Cardiac fibroblast (primary cell): ENCODE results near the gene NAGPA.

Source experiments
- DNase-seq, 2 donors: peaks; one replicate each; pipeline versions ENCODE4 v3.0.0 to v3.0.0-alpha.2; 2010; ENCODE audit warnings: low read depth in 2 of 2
- H3K4me3 ChIP-seq, 2 donors: replicated peaks in 1 of 2; 1 replicate in 1 of 2; 2 replicates in 1 of 2; pipeline ENCODE4 v1.5.1; 2011; ENCODE audit warnings: low read depth in 2 of 2, low read length in 2 of 2, mild to moderate bottlenecking in 2 of 2, moderate library complexity in 1 of 2
- CTCF ChIP-seq: IDR thresholded peaks from one replicate; pipeline ENCODE4 v1.5.1; 2011; ENCODE audit warnings: low read depth, mild to moderate bottlenecking, low read length, inconsistent platforms

Gene NAGPA

GRCh38 chr16:5060073-5060641 lies 26.4 kb upstream of the NAGPA start:
- TF ChIP-seq CTCF = no peak
- H3K4me3 ChIP-seq = no peak overlapping the region
- no peak for DNase-seq

DNA sequence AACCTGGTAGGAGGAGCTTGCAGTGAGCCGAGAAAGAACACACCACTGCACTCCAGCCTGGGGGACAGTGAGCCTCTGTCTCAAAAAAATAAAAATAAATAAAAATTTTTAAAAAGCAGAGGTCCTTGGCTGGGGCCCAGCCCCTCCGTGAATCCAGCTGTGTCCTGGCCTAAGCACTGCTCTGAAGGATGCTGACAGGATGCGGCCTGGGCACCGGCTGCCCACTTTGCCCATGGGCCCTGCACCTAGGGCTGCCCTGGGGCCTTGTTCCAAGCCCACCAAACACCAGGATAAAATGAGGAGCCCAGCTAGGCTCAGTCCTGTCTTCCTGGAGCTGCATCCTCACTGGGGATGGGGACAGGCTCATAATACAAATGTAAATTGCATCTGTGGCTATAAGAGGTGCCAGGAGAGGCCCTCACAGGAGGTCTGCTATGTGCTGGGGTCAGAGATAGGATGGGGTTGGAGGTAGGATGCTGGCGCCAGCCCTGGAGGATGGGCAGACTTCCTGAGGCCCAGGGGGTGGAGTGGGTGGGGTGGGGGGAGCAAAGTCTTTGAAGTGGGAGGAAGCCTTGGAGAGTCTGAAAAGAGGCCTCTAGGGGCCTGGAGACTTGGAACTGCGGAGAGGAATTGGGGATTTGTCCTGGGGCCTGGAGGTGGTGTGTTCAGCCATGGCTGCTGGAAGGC lies 25.8 kb upstream of the NAGPA start:
- DNase-seq = no peak
- H3K4me3 ChIP-seq = no peak overlapping the region
- no peak for TF ChIP-seq CTCF

- no peak overlapping the region for H3K4me3 ChIP-seq
- DNase-seq = peak; percentile 23 to 30
- TF ChIP-seq CTCF = peak; percentile 47
Observed at GRCh38 chr16:5058476-5058875, 24.7 kb upstream of the NAGPA start.

DNA sequence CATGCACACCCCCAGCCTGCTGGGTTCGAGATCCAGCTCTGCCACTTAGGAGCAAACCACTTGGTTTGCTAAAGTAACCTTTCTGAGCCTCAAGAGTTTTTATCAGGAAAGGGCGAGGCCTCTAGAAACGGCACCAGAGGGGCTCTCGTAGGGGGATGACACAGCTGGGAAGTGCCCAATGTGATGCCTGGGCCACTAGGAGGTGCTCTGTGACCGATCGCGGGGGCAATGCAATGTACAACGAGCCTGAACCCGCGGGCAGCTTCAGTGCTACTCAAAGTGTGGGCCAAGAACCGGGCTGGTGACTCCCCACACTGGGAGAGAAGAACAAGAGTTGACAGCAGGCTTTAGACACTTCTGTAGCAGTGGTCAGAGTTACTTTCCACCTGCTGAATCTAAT lies 22.6 kb upstream of the NAGPA start:
- no peak overlapping the region for H3K4me3 ChIP-seq
- DNase-seq = peak in 1 of 2 donors; percentile 43
- TF ChIP-seq CTCF = peak; percentile 64

- no peak for TF ChIP-seq CTCF
- no peak for DNase-seq
- H3K4me3 ChIP-seq = no peak overlapping the region
Observed at GRCh38 chr16:5054876-5055865, 21.4 kb upstream of the NAGPA start.

- no peak for DNase-seq
- TF ChIP-seq CTCF = no peak
- no peak overlapping the region for H3K4me3 ChIP-seq
Observed at GRCh38 chr16:5046914-5047313, 13.2 kb upstream of the NAGPA start.
